Calu3 (cell line): ENCODE measurements around the gene APOBEC3H. TPM values are rescaled to one million over a fixed set of nuclear protein-coding genes. Genes with fewer than 3 reads are reported as not detected.
"Not testable (repeated sequence)": the region's sequence is repeated elsewhere in the genome, so short reads cannot be mapped to it uniquely, and the experiment has no call there.

Source experiments
- BruUV-seq: library from RNA; stranded (reverse); fragments of 400-500 nt; replicated peaks from 2 replicates; lab custom pipeline; 2021; lab: Mats Ljungman, UMichigan
- CTCF ChIA-PET: fragments of 300-600 bp; sonication (Branson Sonifier 250); formaldehyde crosslinking; loops from one replicate; lab custom pipeline; 2022; ENCODE audit warnings: antibody characterized with exemption; lab: Charles Lee
- DNase-seq: peaks from one replicate; pipeline ENCODE4 v3.0.0; 2022
- H3K27ac Mint-ChIP-seq: one replicate; pipeline ENCODE4 v1.8.0; 2022; ENCODE audit warnings: mixed read lengths; ENCODE audit not compliant: unreplicated experiment
- H3K27me3 Mint-ChIP-seq: one replicate; pipeline ENCODE4 v1.8.0; 2022; ENCODE audit warnings: mixed read lengths; ENCODE audit not compliant: unreplicated experiment
- H3K36me3 Mint-ChIP-seq: one replicate; pipeline ENCODE4 v1.8.0; 2022; ENCODE audit warnings: mild to moderate bottlenecking, moderate library complexity, mixed read lengths; ENCODE audit not compliant: insufficient read depth, unreplicated experiment
- H3K4me1 Mint-ChIP-seq: one replicate; pipeline ENCODE4 v1.8.0; 2022; ENCODE audit warnings: mild to moderate bottlenecking, low read depth, mixed read lengths; ENCODE audit not compliant: unreplicated experiment
- H3K4me3 Mint-ChIP-seq: one replicate; pipeline ENCODE4 v1.8.0; 2022; ENCODE audit warnings: mild to moderate bottlenecking, low read depth, moderate library complexity, mixed read lengths; ENCODE audit not compliant: unreplicated experiment
- H3K9me3 Mint-ChIP-seq: one replicate; pipeline ENCODE4 v1.8.0; 2022; ENCODE audit warnings: low read depth, mixed read lengths; ENCODE audit not compliant: unreplicated experiment
- CTCF ChIP-seq: fragments of 200-600 bp; IDR thresholded peaks from one replicate; pipeline ENCODE4 v1.8.0; 2022; ENCODE audit warnings: antibody characterized with exemption; ENCODE audit not compliant: unreplicated experiment
- intact Hi-C: fragments of 100-400 bp; cut with micrococcal nuclease; formaldehyde crosslinking; loops from one replicate; pipeline ENCODE4 v1.10.0; 2022; ENCODE audit not compliant: unreplicated experiment
- total RNA-seq: library from RNA; stranded (reverse); gene quantifications from 2 replicates; pipeline ENCODE4 v1.2.3, GENCODE V29; 2022

The APOBEC3H gene
- total RNA-seq, 1 experiment from 2014 or later, result not detected

GRCh38 chr22:39077026-39077840 lies 19.8 kb upstream of the APOBEC3H start, which contains the start of gene APOBEC3G:
APOBEC3G (plus strand) TSS chr22:39077275; CDS start chr22:39077362, 87 bp downstream.
- H3K9me3 Mint-ChIP-seq, H3K4me1 Mint-ChIP-seq, H3K27me3 Mint-ChIP-seq, intact Hi-C loops, CTCF ChIA-PET, H3K36me3 Mint-ChIP-seq, BruUV-seq: not testable (repeated sequence)
- peak; percentile 36 for DNase-seq
- Mint-ChIP-seq H3K27ac (peak within 1 kb of the TSS; percentile 69), H3K4me3 (peak within 1 kb of the TSS; percentile 66)

- H3K4me1 Mint-ChIP-seq, H3K27ac Mint-ChIP-seq, BruUV-seq, H3K36me3 Mint-ChIP-seq, H3K9me3 Mint-ChIP-seq, H3K27me3 Mint-ChIP-seq, intact Hi-C loops, DNase-seq: not testable (repeated sequence)
- H3K4me3 Mint-ChIP-seq, result peak overlapping the region; percentile 66
- CTCF ChIA-PET, result interaction anchor here (0.7 kb wide), 1 partner anchor 21 kb away, joined by 3 read pairs; no protein-coding TSS in a partner anchor
Measured at GRCh38 chr22:39077912-39078311, 19.1 kb upstream of the APOBEC3H start.

GRCh38 chr22:39078329-39078728 lies 18.7 kb upstream of the APOBEC3H start:
- no peak for DNase-seq
- Mint-ChIP-seq H3K4me1 (peaks cover 10% of the 10 kb centered on the region), H3K27me3 (no peaks in the 10 kb centered on the region), H3K9me3 (no peaks in the 10 kb centered on the region), H3K27ac (no peak overlapping the region), H3K4me3 (no peak overlapping the region), H3K36me3 (peaks cover 9% of the 10 kb centered on the region)
- intact Hi-C loops, result no loop called here
- CTCF ChIA-PET, result interaction anchor here (0.7 kb wide), 1 partner anchor 21 kb away, joined by 3 read pairs; no protein-coding TSS in a partner anchor
- BruUV-seq, result no TSS peak
- TF ChIP-seq CTCF, result no peak

- H3K27ac Mint-ChIP-seq, H3K36me3 Mint-ChIP-seq, H3K27me3 Mint-ChIP-seq: not testable (repeated sequence)
Measured at GRCh38 chr22:39079054-39079637, 17.9 kb upstream of the APOBEC3H start.

GRCh38 chr22:39080052-39080762 lies 16.8 kb upstream of the APOBEC3H start:
- no TSS peak for BruUV-seq
- CTCF ChIA-PET, result no interaction called here
- no peaks in the 10 kb centered on the region for H3K9me3 Mint-ChIP-seq

More at GRCh38 chr22:39079054-39079637, 17.9 kb upstream of the APOBEC3H start:
- BruUV-seq, H3K4me3 Mint-ChIP-seq, CTCF ChIA-PET, H3K9me3 Mint-ChIP-seq, H3K4me1 Mint-ChIP-seq, intact Hi-C loops, DNase-seq: not testable (repeated sequence)

More at GRCh38 chr22:39080052-39080762, 16.8 kb upstream of the APOBEC3H start:
- intact Hi-C loops, result no loop called here
- Mint-ChIP-seq H3K27ac (no peak overlapping the region), H3K36me3 (peaks cover 9% of the 10 kb centered on the region), H3K4me3 (no peak overlapping the region), H3K4me1 (peaks cover 10% of the 10 kb centered on the region), H3K27me3 (no peaks in the 10 kb centered on the region)
- no peak for TF ChIP-seq CTCF
- DNase-seq, result no peak
